DMS153 treated with DMSO at 0.1 percent for 48 hours (cell line): ENCODE results near the gene HDGFL1.

Experiments used
- DNase-seq: peaks from one replicate; lab custom pipeline; 2025; ENCODE audit not compliant: unreplicated experiment; lab: John Stamatoyannopoulos, UW

Gene HDGFL1

DNA sequence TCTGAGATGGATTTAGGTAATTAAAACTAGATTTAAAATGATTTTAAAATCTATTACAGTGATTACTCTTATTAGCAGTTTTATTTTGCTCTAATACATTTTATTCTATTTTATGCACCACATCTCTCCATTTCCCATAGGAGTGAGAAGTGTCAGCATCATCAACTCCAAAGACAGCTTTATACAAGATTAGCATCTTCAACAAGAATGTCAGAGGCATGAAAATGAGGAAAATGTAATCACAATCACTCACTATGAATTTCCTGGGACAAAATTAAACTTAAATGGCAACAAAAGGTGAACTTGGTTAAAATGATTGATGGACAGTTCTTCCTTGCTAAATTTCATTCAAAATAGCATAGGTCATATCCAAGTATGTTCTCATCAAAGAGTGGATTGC, 19.8 kb downstream of the HDGFL1 start:
- no peak for DNase-seq

DNA sequence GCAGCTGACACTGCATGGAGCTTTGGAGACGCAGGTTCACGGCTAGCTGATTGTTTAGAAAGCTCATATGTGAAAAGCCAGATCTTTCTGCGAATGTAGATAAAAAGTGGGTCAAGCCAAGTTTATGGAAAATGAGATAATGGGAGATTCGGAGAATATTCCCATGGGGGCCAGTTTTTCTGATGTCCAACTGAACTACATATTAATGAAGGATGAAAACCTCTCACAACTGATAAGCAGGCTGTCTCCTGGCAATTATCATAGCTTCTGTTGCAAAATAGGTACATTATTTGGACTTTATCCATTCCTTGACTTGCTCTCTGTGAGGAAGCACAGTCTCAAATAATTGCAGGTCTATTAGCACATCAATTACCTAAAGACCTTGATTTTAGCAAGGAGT, 21.1 kb downstream of the HDGFL1 start:
- DNase-seq, result no peak

DNA sequence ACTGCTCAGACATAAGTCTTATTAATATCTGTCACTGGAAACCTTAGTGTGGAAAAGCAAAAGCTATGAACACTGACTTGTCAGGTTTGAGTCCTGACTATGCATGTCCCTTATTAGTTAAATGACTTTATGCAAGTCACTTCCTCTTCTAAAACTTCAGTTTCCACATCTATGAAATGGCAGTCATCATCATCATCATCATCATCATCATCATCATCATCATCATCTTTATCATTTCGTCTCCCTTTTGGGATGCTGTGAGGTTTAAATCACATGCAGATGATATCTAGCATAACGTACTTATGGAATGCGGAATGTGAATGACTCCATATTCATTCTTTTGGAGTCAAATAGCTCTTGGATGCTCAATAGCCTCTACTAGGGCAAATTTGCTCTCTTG, 24.5 kb downstream of the HDGFL1 start:
- DNase-seq, result no peak

DNA sequence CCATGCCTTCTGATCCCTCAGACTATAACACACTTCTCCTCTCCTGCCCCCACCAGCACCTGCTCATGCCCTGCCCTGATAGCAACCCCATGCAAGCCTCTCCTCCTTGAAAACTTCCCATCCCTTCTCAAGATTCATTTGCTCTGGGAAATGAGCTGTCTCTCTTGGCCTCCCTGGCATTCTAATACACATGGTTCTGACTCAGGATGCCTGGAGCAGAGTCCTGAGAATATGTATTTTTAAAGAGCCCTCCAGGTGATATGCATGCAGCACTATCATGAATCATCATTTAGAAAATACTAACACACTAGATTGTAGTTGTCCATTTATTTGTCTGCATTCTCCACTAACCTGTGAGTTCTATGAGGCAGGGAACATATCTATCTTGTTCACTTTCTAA, 26.6 kb downstream of the HDGFL1 start:
- DNase-seq, result no peak

DNA sequence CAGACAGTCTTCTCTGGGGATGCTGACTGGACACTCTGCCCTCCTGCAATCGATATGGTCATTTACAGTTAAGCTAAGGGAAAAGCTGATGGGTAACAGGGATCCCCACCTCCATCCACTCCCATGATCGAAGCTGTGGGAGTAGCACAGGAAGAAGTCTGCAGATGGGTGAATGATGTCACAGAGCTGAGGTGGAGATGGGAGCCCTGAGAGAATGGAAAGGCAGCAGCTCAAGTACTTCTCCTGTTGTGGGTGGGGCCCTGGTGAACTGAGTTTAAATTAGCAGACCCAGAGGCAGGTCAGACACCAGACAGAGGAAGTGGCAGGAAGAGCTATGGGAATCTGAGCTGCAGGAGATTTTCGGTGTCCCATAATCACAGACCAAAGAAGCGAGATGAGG, 29.0 kb downstream of the HDGFL1 start:
- DNase-seq, result no peak

DNA sequence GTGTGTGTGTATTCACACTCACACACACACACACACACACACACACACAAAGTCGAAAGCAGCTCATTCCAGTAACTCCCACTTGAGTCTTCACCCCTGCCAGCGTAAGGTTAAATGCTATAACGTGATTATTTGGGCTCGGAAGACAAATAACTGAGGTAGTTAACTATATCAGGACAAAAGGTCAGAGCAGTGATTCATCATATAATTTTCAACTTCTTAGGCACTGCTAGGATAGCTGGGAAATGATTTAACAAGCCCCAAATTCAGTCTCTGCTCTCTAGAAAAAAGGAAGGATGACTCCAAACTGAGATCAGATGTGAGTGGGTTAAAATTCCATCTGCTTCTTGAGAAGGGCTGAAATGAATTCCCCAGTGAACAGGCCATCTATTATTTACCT, 30.7 kb downstream of the HDGFL1 start:
- no peak for DNase-seq

DNA sequence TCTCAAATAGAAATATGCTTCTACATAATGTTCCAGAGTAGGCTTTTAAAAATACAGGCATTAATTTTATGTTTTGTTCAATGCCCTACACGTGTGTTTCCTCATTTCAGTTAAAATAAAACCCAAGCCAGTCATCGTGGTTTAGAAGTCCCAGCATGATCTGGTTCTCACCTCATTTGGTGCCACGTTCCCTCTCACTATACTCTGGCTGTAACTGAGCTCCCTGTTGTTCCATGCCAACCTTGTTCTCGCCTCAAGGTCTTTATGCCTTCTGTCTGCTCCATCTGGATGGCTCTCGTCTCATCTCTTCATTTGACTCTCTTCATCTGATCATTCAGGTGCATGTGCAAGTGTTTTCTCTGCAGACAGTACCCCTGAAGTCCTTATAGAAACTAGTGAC, 32.6 kb downstream of the HDGFL1 start:
- DNase-seq, result no peak

DNA sequence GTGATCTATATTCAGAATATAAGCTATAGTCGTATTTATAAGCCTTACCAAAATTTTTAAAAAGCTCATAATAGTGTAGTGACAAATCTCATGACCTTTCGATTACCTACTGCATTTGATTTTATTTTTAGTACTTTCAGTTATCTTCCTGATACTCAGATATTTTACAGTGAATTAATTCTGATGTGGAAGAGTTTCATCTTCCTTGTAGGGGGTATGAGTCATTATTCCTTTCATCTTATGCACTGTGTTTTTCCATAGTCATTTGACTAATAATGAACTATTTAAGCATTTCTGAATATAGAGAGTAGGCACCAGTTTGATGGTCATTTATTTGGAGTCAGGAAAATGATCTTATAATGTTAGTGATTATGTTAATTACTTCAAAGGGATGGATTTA, 36.4 kb downstream of the HDGFL1 start:
- no peak for DNase-seq

DNA sequence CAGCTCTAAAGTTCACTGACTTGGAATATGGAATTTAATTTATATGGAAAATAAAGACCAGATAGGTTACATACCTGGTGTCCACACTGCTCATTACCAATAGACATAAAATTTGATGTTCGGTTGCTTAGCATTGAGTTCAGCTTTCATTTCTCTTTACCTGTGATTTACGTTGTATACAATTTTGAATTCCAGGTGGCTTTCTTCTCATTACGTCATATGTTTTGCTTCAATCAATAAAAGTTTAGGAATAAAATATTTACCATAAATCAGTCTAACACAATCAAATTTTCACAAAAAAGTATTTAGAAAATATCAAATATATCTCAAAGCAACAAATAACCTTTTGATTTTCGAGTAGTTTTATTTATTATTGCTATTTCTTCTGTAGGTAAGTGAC, 40.8 kb downstream of the HDGFL1 start:
- DNase-seq, result no peak

DNA sequence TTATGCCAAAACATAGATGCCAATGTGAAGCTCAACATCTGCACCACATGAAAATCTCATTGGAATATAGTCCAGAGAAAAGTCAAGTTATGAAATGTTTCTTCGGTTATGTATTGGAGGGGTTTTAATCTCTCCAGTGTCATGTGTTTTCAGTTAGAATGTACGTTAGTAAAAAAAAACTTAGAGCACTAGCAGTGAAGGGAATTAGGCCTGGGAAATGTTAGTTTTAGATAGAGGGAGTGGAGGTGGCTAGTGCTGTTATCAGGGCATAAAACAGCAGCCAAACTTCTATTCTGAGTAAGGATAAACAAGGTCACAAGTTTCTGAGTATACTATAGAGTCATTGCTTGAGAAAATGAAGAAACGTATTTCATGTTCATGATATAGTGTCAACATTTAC, 42.9 kb downstream of the HDGFL1 start:
- no peak for DNase-seq

DNA sequence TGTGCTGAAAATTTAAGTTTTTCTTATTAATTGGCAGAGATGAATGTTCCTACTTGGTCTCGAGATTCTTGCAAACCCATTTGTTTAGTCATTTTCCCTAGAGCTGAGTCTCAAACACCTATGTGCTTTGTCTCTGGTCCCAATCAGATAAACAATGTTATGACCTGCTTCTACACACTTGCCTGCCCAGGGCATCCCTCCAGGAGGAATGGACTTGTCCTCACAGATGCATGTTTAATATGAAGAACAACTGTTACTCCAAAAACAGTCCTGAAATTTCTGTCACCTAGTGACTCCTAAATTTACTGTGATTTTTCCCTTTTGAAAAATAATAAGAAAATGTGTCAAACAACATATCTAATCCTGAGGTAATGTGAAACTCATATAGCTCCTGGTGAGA, 43.7 kb downstream of the HDGFL1 start:
- DNase-seq, result no peak

DNA sequence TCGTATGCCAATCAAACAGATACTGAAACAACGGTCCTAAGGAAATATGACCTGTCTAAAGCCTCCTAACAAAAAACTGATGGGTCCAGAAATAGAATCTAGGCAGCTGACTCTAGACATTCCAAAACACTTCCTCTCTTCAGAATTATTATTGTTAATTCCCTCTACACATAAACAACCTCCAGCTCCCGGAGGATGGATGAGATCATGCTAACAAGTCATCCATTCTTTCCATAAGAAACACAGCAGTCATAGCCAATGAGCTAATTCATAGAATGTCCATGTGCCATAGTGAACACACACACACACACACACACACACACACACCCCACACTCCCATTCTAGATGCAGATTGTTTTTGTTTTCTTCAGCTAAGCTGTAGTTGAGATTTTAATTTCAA, 44.3 kb downstream of the HDGFL1 start:
- DNase-seq, result no peak

DNA sequence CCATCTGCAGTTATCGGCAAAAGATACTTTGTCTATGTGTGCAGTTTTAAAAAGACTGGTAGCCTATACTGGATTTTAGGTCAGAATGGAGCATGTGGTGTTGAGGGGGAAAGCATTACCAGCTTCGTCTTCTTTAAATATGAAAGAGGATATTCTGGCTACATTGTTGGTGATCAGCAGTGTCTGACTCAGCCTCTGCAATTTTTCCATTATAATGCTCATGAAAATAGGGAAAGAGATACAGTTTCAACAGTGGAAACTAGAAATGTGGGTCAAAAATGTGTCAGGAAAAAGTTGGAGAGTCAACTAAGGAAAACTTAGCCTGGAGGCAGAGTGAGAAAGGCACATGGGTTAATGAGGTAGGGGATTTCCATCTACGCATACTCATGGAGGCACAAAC, 45.2 kb downstream of the HDGFL1 start:
- DNase-seq, result no peak

DNA sequence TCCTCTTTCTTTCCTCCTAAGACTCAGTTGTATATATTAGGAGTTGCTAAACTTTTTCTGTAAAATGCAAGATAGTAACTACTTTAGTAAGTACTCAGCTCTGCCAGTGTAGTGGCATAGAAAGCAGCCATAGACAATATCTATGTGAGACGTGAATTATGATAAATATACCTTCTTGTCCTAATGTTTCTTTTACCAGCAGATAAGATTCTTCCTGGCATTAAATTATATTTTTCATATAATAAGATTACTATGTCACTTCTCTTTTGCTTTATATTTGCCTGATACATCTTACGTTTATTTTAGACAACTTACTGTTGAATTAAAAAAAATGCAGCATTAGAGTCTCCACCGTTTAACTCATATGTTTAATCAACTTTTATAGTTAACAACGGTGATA, 51.7 kb downstream of the HDGFL1 start:
- no peak for DNase-seq
